Activated CD4-positive, alpha-beta memory T cell treated with anti-CD3 and anti-CD28 coated beads, Interleukin-2, amount 10 ng/mL, durations not matched to agents 7 days and 5 days (primary cell): ENCODE data around the gene IFI30. TPM values are rescaled to one million over a fixed set of nuclear protein-coding genes. Genes with fewer than 3 reads are reported as not detected.
A peak's percentile ranks its signal among the peaks of the same experiment; 100 is the strongest.

ENCODE experiments used
- CTCF ChIA-PET: fragments of 350-600 bp; sonication (Branson Sonifier 250); formaldehyde crosslinking; loops from one replicate; lab custom pipeline; 2021; ENCODE audit warnings: antibody characterized with exemption, inconsistent platforms; lab: Charles Lee
- POLR2A ChIA-PET: fragments of 350-600 bp; sonication (Branson Sonifier 250); formaldehyde crosslinking; loops from one replicate; lab custom pipeline; 2021; ENCODE audit warnings: antibody characterized with exemption; lab: Charles Lee
- DNase-seq: peaks from one replicate; pipeline ENCODE4 v3.0.0-alpha.2; 2020
- H3K27ac Mint-ChIP-seq: one replicate; pipeline ENCODE4 v1.8.0; 2021; ENCODE audit warnings: mild to moderate bottlenecking, mixed read lengths
- H3K27me3 Mint-ChIP-seq: one replicate; pipeline ENCODE4 v1.8.0; 2021; ENCODE audit warnings: mixed read lengths
- H3K36me3 Mint-ChIP-seq: one replicate; pipeline ENCODE4 v1.8.0; 2021; ENCODE audit warnings: low read depth, mixed read lengths
- H3K4me1 Mint-ChIP-seq: one replicate; pipeline ENCODE4 v1.8.0; 2021; ENCODE audit warnings: mixed read lengths
- H3K4me3 Mint-ChIP-seq: one replicate; pipeline ENCODE4 v1.8.0; 2021; ENCODE audit warnings: mild to moderate bottlenecking, mixed read lengths
- H3K9me3 Mint-ChIP-seq: one replicate; pipeline ENCODE4 v1.8.0; 2021; ENCODE audit warnings: mixed read lengths
- total RNA-seq, 2 experiments: library from RNA; stranded (reverse); gene quantifications; one replicate each; pipeline ENCODE4 v1.2.3, GENCODE V29; 2021

IFI30 gene
- total RNA-seq, 2 experiments from 2014 or later = 48.0 to 55.6 TPM

GRCh38 chr19:18197941-18198340, 24.3 kb downstream of the IFI30 start:
- POLR2A ChIA-PET = no interaction called here
- CTCF ChIA-PET = interaction anchor here (0.7 kb wide), 1 partner anchor 55 kb away, joined by 3 read pairs; no protein-coding TSS in a partner anchor
- Mint-ChIP-seq H3K27ac (no peak overlapping the region), H3K36me3 (peaks cover 8% of the 10 kb centered on the region), H3K4me3 (no peak overlapping the region), H3K27me3 (no peaks in the 10 kb centered on the region), H3K4me1 (peaks cover 26% of the 10 kb centered on the region), H3K9me3 (no peaks in the 10 kb centered on the region)
- DNase-seq = no peak

- Mint-ChIP-seq H3K4me3 (no peak overlapping the region), H3K36me3 (peaks cover 8% of the 10 kb centered on the region), H3K27ac (no peak overlapping the region), H3K9me3 (no peaks in the 10 kb centered on the region), H3K27me3 (no peaks in the 10 kb centered on the region), H3K4me1 (peaks cover 27% of the 10 kb centered on the region)
- CTCF ChIA-PET = no interaction called here
- no peak for DNase-seq
- POLR2A ChIA-PET = no interaction called here
Observed at GRCh38 chr19:18198374-18198773, 24.8 kb downstream of the IFI30 start.

GRCh38 chr19:18202397-18202777, 28.8 kb downstream of the IFI30 start:
- Mint-ChIP-seq H3K4me1 (peaks cover 31% of the 10 kb centered on the region), H3K9me3 (no peaks in the 10 kb centered on the region), H3K27ac (no peak overlapping the region), H3K4me3 (peak overlapping the region; percentile 35), H3K27me3 (peaks cover 1% of the 10 kb centered on the region), H3K36me3 (peaks cover 8% of the 10 kb centered on the region)
- CTCF ChIA-PET = interaction anchor here (1.0 to 8.5 kb wide), 3 partner anchors 9 to 51 kb away, joined by 3 to 70 read pairs (median 4); partner anchors contain the start of gene MPV17L2
- POLR2A ChIA-PET = interaction anchor here (1.3 to 4.4 kb wide), 3 partner anchors 9 to 78 kb away, joined by 3 to 36 read pairs (median 32); partner anchors contain the start of genes JUND and MPV17L2
- no peak for DNase-seq

DNA sequence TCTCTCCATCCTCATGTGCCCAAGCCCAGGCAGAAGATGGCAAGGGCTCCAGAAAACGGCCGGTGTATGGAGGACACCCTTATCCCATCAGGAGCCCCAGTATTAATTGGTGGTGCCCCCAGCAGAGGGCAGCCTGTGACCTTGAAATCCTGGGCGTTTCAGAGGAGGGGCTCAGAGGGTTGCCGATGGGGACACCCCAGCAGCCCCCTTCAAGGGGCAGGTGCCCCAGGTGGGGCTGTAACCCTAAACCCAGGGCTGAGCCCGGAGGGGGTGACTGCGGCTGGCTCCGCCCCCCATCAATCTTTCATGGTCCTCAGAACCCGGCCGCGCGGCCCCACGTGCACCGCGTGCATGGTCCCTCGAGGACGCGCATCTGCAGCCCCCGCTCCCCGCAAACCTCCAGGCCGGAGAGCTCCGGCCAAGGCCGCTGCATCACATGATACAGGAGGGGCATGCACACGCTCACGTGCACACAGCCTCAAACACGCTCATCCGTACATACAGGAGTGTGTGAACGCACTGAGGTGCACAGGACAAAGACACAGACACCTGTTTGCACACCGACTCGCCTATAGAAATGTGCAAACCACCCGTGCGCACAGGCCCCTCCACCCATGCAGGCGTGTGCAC, 29.3 kb downstream of the IFI30 start:
- POLR2A ChIA-PET = interaction anchor here (1.5 to 4.4 kb wide), 3 partner anchors 10 to 77 kb away, joined by 3 to 36 read pairs (median 32); partner anchors contain the start of genes JUND and MPV17L2
- peak overlapping the region; percentile 70 for H3K27ac Mint-ChIP-seq
- DNase-seq = peak; percentile 42
- H3K36me3 Mint-ChIP-seq = peaks cover 7% of the 10 kb centered on the region
- H3K9me3 Mint-ChIP-seq = no peaks in the 10 kb centered on the region
- H3K4me1 Mint-ChIP-seq = peaks cover 31% of the 10 kb centered on the region
- peak overlapping the region; percentile 90 for H3K4me3 Mint-ChIP-seq
- CTCF ChIA-PET = interaction anchor here (0.6 to 8.5 kb wide), 7 partner anchors 10 to 126 kb away, joined by 3 to 70 read pairs (median 15); partner anchors contain the start of gene MPV17L2
- H3K27me3 Mint-ChIP-seq = peaks cover 1% of the 10 kb centered on the region

GRCh38 chr19:18203408-18203862, 29.8 kb downstream of the IFI30 start:
- ChIA-PET POLR2A (interaction anchor here (1.0 to 4.4 kb wide), 8 partner anchors 10 to 208 kb away, joined by 3 to 36 read pairs (median 9); partner anchors contain the start of genes JUND, LSM4 and MPV17L2), CTCF (interaction anchor here (0.6 to 8.5 kb wide), 13 partner anchors 11 to 210 kb away, joined by 3 to 70 read pairs (median 4); partner anchors contain the start of genes LSM4 and MPV17L2)
- H3K27me3 Mint-ChIP-seq = peaks cover 2% of the 10 kb centered on the region
- H3K9me3 Mint-ChIP-seq = no peaks in the 10 kb centered on the region
- H3K4me1 Mint-ChIP-seq = peaks cover 31% of the 10 kb centered on the region
- DNase-seq = peak; percentile 57
- H3K4me3 Mint-ChIP-seq = peak overlapping the region; percentile 90
- peak overlapping the region; percentile 70 for H3K27ac Mint-ChIP-seq
- peaks cover 3% of the 10 kb centered on the region for H3K36me3 Mint-ChIP-seq

GRCh38 chr19:18203863-18204393, 30.3 kb downstream of the IFI30 start, which contains the start of gene RAB3A:
RAB3A (minus strand) TSS chr19:18204042; CDS start chr19:18202740, 1,302 bp downstream.
- ChIA-PET POLR2A (interaction anchor here (0.6 to 4.4 kb wide), 9 partner anchors 11 to 218 kb away, joined by 3 to 36 read pairs (median 7); partner anchors contain the start of genes JUND, LSM4 and MPV17L2), CTCF (interaction anchor here (0.6 to 8.5 kb wide), 15 partner anchors 11 to 210 kb away, joined by 3 to 70 read pairs (median 4); partner anchors contain the start of genes LSM4 and MPV17L2)
- H3K9me3 Mint-ChIP-seq = no peaks in the 10 kb centered on the region
- peaks cover 31% of the 10 kb centered on the region for H3K4me1 Mint-ChIP-seq
- DNase-seq = peak; percentile 100
- H3K36me3 Mint-ChIP-seq = peaks cover 3% of the 10 kb centered on the region
- H3K4me3 Mint-ChIP-seq = peak within 1 kb of the TSS; percentile 90
- peaks cover 5% of the 10 kb centered on the region for H3K27me3 Mint-ChIP-seq
- peak within 1 kb of the TSS; percentile 90 for H3K27ac Mint-ChIP-seq

DNA sequence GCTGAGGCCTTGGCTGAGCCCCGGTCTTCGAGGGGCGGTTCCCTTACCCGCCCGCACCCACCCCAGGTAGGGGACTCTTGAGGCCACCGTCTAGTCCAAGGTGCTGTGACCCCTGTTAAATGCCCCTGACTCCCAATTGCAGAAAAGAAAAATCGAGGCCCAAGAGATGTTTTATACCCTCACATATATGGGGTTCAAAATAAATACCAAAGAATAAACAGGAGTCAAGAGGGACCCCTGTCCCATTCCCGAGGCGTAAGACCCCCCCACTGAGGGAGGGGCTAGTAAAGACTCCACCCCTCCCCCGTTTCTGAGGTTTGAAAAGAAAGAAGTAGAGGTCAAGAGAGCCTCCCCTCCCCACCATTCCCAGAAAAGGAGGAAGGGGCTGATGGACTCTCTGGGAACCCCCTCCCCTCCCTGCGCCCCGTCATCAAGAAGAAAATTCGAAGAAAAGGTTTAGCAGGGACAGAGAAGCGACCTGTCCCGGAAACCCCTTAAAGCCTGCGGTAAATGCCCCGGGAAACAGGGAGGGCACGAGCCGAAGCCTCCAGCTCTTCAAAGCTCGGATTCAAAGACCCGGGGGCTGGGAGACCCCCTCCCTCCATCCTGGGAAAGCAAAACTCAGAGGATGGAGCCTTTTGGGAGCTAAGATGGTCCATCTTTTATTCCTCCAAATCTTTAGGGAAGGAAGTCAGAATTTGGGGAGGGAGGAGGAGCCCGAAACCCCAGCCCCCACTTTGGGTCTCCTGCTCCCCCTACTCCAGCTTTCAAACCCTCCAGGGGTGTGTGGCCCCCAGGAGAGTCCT, 31.0 kb downstream of the IFI30 start:
- Mint-ChIP-seq H3K4me1 (peaks cover 31% of the 10 kb centered on the region), H3K36me3 (peaks cover 2% of the 10 kb centered on the region), H3K4me3 (peak overlapping the region; percentile 90), H3K27me3 (peaks cover 5% of the 10 kb centered on the region), H3K9me3 (no peaks in the 10 kb centered on the region), H3K27ac (peak overlapping the region; percentile 90)
- no peak for DNase-seq
- ChIA-PET CTCF (interaction anchor here (0.6 to 8.5 kb wide), 16 partner anchors 12 to 209 kb away, joined by 3 to 70 read pairs (median 4); partner anchors contain the start of genes LSM4 and MPV17L2), POLR2A (interaction anchor here (0.6 to 4.4 kb wide), 14 partner anchors 11 to 218 kb away, joined by 3 to 36 read pairs (median 4); partner anchors contain the start of genes JUND, LSM4, MPV17L2 and SSBP4)

- POLR2A ChIA-PET = interaction anchor here (0.6 to 4.4 kb wide), 12 partner anchors 11 to 214 kb away, joined by 3 to 36 read pairs (median 4); partner anchors contain the start of genes JUND, LSM4, MPV17L2 and PIK3R2
- peaks cover 8% of the 10 kb centered on the region for H3K27me3 Mint-ChIP-seq
- H3K27ac Mint-ChIP-seq = peak overlapping the region; percentile 52
- H3K4me3 Mint-ChIP-seq = peak overlapping the region; percentile 90
- peak; percentile 64 for DNase-seq
- H3K9me3 Mint-ChIP-seq = no peaks in the 10 kb centered on the region
- CTCF ChIA-PET = interaction anchor here (0.6 to 8.5 kb wide), 9 partner anchors 13 to 190 kb away, joined by 3 to 70 read pairs (median 6); partner anchors contain the start of gene MPV17L2
- H3K36me3 Mint-ChIP-seq = no peaks in the 10 kb centered on the region
- H3K4me1 Mint-ChIP-seq = peaks cover 31% of the 10 kb centered on the region
Observed at GRCh38 chr19:18205200-18205892, 31.7 kb downstream of the IFI30 start.

GRCh38 chr19:18206018-18206417, 32.4 kb downstream of the IFI30 start:
- peaks cover 31% of the 10 kb centered on the region for H3K4me1 Mint-ChIP-seq
- DNase-seq = no peak
- H3K36me3 Mint-ChIP-seq = no peaks in the 10 kb centered on the region
- no peak overlapping the region for H3K4me3 Mint-ChIP-seq
- H3K27ac Mint-ChIP-seq = no peak overlapping the region
- peaks cover 8% of the 10 kb centered on the region for H3K27me3 Mint-ChIP-seq
- H3K9me3 Mint-ChIP-seq = no peaks in the 10 kb centered on the region
- ChIA-PET CTCF (interaction anchor here (1.0 to 8.5 kb wide), 5 partner anchors 13 to 123 kb away, joined by 6 to 70 read pairs (median 21); partner anchors contain the start of gene MPV17L2), POLR2A (interaction anchor here (1.3 to 4.4 kb wide), 5 partner anchors 10 to 117 kb away, joined by 3 to 32 read pairs (median 11); partner anchors contain the start of genes LSM4 and MPV17L2)

- CTCF ChIA-PET = interaction anchor here (0.5 to 8.5 kb wide), 14 partner anchors 11 to 1306 kb away, joined by 3 to 70 read pairs (median 4); no protein-coding TSS in a partner anchor
- no peak overlapping the region for H3K4me3 Mint-ChIP-seq
- POLR2A ChIA-PET = no interaction called here
Observed at GRCh38 chr19:18208098-18208951, 34.7 kb downstream of the IFI30 start.

More at GRCh38 chr19:18208098-18208951, 34.7 kb downstream of the IFI30 start:
- Mint-ChIP-seq H3K36me3 (no peaks in the 10 kb centered on the region), H3K9me3 (no peaks in the 10 kb centered on the region), H3K4me1 (peaks cover 15% of the 10 kb centered on the region), H3K27ac (no peak overlapping the region), H3K27me3 (peaks cover 10% of the 10 kb centered on the region)
- peak; percentile 58 for DNase-seq
